ENCODE measurements around the gene IRF3.
"Not testable (repeated sequence)": the region's sequence is repeated elsewhere in the genome, so short reads cannot be mapped to it uniquely, and the experiment has no call there.

IRF3 gene

GRCh38 chr19:49642492-49643035 is 23.1 kb downstream of the IRF3 start:
- no peak for FAIRE-seq

- FAIRE-seq = peak; percentile 95
Observed at GRCh38 chr19:49641688-49642491, 23.8 kb downstream of the IRF3 start, which contains the start of gene SCAF1. Gene SCAF1 (plus strand): TSS chr19:49642209. CDS start chr19:49645027, 2,818 bp downstream.

- peak; percentile 99 for FAIRE-seq
Observed at GRCh38 chr19:49640113-49640898, 25.4 kb downstream of the IRF3 start, which contains the start of gene RRAS. Gene RRAS (minus strand): TSS chr19:49640143. CDS start chr19:49640098, 45 bp downstream.

GRCh38 chr19:49639401-49640112 is 26.1 kb downstream of the IRF3 start:
- FAIRE-seq = no peak

GRCh38 chr19:49637821-49638738 is 27.6 kb downstream of the IRF3 start:
- no peak for FAIRE-seq

- FAIRE-seq = no peak
Observed at GRCh38 chr19:49636233-49636932, 29.3 kb downstream of the IRF3 start.

GRCh38 chr19:49635530-49636232 is 30.0 kb downstream of the IRF3 start:
- FAIRE-seq = no peak

- not testable (repeated sequence) for FAIRE-seq
Observed at GRCh38 chr19:49633273-49633672, 32.4 kb downstream of the IRF3 start.

GRCh38 chr19:49632576-49632975 is 33.1 kb downstream of the IRF3 start:
- no peak for FAIRE-seq

- no peak for FAIRE-seq
Observed at GRCh38 chr19:49631610-49632192, 34.0 kb downstream of the IRF3 start.

GRCh38 chr19:49631014-49631588 is 34.6 kb downstream of the IRF3 start:
- FAIRE-seq = no peak

- no peak for FAIRE-seq
Observed at GRCh38 chr19:49629659-49630058, 36.0 kb downstream of the IRF3 start.

GRCh38 chr19:49626226-49626625 is 39.4 kb downstream of the IRF3 start:
- FAIRE-seq = no peak

- FAIRE-seq = no peak
Observed at GRCh38 chr19:49624967-49625910, 40.4 kb downstream of the IRF3 start.

- not testable (repeated sequence) for FAIRE-seq
Observed at GRCh38 chr19:49617860-49618259, 47.8 kb downstream of the IRF3 start.

GRCh38 chr19:49616945-49617344 is 48.7 kb downstream of the IRF3 start:
- FAIRE-seq = no peak

GRCh38 chr19:49616532-49616931 is 49.1 kb downstream of the IRF3 start:
- FAIRE-seq = no peak

- no peak for FAIRE-seq
Observed at GRCh38 chr19:49615861-49616260, 49.8 kb downstream of the IRF3 start.

Measured in A204.1 (cell line).